HG03442 (cell line): ENCODE data around the gene OIP5.
"Not testable (repeated sequence)": the region's sequence is repeated elsewhere in the genome, so short reads cannot be mapped to it uniquely, and the experiment has no call there.

Experiments used
- ATAC-seq: cut with Tn5 transposase; IDR thresholded peaks from one replicate; pipeline ENCODE4 v1.9.1; 2021; ENCODE audit warnings: mild to moderate bottlenecking, moderate library complexity; ENCODE audit not compliant: unreplicated experiment

OIP5 gene

GRCh38 chr15:41304149-41304770 is 28.1 kb downstream of the OIP5 start:
- ATAC-seq, result no peak

DNA sequence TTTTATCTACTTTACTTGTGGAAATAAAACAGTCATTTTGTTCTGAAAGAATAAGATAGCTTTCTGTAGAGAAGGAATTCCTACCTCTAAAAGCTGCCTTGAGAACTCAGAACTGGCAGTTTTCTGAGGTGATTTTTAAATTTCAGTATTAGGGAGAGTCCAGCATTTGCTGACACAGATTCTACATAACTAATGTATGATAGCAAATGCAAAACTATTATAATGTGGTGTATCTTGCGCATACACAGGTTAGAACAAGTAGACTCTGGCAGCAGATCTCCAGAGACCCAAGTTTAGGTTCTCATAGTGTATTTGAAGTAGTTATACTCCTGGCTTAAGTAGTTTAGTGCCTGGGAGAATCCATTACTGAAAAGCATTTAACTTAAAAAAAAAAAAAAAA is 30.8 kb downstream of the OIP5 start:
- no peak for ATAC-seq

GRCh38 chr15:41301139-41301538 is 31.3 kb downstream of the OIP5 start:
- not testable (repeated sequence) for ATAC-seq

DNA sequence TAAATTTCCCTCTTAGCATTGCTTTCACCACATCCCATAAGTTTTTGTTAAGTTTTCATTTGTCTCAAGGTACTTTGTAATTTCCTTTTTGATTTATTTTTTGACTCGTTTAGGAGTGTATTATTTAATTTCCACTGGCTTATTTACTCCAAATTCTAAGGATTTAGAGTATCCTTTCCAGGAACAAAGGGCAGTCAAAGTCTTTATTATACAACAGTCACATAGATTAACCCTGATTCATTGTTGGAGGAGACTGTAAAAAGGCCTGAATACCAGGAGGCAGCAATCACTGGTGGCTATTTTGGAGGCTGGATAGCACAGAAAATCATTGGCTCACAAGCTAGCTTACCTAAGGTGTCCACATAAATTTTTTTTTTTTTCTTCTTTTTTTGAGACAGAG is 39.9 kb downstream of the OIP5 start:
- no peak for ATAC-seq

DNA sequence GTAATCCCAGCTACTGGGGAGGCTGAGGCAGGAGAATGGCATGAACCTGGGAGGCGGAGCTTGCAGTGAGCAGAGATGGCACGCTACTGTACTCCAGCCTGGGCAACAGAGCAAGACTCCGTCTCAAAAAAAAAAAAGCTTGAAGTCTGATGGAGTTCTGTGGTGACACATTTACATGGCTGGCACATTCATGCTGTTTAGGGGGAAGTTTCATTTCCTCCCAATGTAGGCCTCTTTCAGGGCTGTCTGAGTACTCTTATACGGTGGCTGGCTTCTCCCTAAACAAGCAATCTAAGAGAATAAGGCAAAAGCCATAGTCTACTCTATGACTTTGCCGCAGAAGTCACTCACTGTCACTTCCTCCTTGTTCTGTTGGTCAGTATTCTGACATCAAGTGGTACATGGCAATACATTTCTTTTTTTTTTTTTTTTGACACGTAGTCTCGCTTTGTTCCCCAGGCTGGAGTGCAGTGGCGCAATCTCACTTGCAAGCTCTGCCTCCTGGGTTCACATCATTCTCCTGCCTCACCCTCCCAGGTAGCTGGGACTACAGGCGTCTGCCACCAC is 41.2 kb downstream of the OIP5 start:
- no peak for ATAC-seq

- ATAC-seq, result no peak
Measured at GRCh38 chr15:41289953-41290352, 42.4 kb downstream of the OIP5 start.

GRCh38 chr15:41288464-41288863 is 43.9 kb downstream of the OIP5 start:
- ATAC-seq, result no peak

DNA sequence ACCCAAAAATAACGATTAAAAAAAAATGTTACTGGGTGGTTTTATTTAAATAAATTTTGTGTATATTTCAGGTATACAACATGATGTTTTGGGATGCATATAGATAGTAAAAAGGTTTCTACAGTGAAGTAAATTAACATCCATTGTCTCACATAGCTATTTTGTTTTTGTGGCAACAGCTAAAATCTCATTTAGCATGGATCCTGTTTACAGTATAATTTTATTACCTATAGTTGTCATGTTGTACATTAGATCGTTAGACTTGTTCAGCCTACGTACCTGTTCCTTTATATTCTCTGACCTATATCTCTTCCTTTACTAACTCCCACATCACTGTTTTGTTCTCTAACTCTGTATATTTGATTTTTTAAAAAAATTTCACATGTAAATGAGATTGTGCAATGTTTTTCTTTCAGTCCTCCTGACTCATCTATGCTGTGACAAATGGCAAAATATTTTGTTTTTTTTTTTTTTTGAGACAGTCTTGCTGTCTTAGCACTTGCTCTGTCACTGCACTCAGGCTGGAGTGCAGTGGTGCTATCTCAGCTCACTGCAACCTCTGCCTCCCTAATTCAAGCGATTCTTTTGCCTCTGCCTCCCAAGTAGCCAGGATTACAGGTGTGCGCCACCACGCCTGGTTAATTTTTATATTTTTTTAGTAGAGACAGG is 45.6 kb downstream of the OIP5 start:
- ATAC-seq, result no peak

- no peak for ATAC-seq
Measured at GRCh38 chr15:41285285-41285684, 47.1 kb downstream of the OIP5 start.

DNA sequence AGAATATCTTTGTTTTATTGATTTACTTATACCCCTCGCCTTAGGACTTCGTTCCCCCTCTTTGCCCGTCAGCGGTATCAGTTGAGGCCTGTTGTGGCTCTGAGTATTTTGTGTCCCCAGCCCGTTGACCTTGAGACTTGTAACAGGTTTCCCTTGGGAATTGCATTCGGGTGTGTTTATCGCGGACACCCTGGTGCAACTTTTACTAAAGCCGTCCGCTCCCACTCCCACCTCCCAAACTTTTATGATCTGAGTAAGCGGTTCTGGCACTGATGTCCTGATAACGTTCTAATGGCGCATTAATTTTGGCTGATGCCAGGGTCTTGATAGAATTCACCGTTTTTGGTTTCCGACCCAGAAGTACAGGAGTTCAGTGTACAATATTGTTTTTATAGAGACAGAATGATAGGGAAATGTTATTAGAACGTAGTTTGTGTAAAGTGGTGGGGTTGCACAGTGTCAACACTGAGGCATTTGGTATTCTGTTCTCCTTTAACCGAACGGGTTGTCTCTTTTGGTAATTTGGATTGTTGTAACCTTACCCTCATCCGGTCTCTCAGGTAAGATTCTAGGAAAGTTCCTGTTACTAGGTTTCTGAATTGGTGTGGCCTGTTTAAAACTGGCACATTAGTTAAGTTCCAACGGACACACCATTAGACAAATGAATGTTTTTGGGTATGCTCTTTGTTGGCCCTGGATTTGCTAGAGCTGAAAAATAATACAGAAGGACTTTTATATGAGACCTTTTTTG is 47.8 kb downstream of the OIP5 start:
- no peak for ATAC-seq

GRCh38 chr15:41283653-41284426 is 48.6 kb downstream of the OIP5 start:
- ATAC-seq, result peak; percentile 95

GRCh38 chr15:41282980-41283652 is 49.3 kb downstream of the OIP5 start:
- not testable (repeated sequence) for ATAC-seq

DNA sequence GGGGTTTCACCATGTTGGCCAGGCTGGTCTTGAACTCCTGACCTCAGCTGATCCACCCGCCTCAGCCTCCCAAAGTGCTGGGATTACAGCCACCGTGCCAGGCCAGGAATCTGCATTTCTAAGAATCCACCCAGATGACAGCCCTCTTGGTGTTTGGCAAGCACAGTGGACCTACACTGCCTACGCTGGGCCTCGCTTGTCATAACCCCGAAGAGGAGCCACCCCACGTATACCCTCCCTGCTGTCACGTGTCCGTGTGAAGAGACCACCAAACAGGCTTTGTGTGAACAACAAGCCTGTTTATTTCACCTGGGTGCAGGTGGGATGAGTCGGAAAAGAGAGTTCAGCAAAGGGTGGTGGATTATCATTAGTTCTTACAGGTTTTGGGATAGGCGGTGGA is 50.0 kb downstream of the OIP5 start:
- not testable (repeated sequence) for ATAC-seq

- no peak for ATAC-seq
Measured at GRCh38 chr15:41281236-41281635, 51.2 kb downstream of the OIP5 start.

GRCh38 chr15:41279535-41280283 is 52.7 kb downstream of the OIP5 start:
- ATAC-seq, result no peak

GRCh38 chr15:41278319-41278718 is 54.1 kb downstream of the OIP5 start:
- ATAC-seq, result no peak

DNA sequence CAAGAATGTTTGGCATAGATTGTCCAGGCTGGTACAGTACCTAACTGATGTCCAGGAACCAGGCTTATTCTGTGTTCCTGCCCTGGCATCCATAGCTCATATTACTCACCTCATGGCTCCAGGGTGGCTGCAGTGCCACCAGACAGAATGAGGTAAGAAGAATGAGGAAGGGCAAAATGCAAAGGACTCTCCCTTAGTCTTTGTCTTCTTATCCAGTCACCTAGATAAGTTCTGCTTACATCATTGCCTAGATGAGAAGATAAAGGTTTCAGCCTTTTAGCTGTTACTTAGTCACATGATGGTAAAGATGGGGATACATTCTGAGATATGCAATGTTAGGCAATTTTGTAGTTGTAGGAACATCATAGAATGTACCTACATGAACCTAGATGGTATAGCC is 55.6 kb downstream of the OIP5 start:
- no peak for ATAC-seq

- no peak for ATAC-seq
Measured at GRCh38 chr15:41269887-41270286, 62.5 kb downstream of the OIP5 start.

DNA sequence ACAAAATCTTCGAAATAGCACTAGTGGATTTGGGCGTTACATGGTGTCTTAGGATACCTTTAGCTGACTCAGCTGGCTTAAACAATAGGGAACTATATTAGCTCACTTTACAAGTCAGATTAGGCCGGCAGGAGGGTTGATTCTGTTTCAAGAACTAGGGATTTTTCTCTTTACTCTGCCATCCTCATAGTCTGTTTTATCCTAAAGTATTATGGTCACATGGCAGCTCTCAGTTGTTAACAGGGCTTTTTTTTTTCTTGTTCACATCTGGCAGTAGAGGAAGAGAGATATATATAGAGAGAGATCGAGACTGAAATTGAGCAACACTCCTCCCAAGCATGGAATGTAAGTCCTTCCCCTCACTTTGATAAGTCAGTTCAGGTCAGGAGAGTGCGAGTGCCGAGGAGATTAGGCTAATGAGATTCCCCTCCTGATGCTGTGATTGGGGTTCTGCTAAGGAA is 68.5 kb downstream of the OIP5 start:
- no peak for ATAC-seq

DNA sequence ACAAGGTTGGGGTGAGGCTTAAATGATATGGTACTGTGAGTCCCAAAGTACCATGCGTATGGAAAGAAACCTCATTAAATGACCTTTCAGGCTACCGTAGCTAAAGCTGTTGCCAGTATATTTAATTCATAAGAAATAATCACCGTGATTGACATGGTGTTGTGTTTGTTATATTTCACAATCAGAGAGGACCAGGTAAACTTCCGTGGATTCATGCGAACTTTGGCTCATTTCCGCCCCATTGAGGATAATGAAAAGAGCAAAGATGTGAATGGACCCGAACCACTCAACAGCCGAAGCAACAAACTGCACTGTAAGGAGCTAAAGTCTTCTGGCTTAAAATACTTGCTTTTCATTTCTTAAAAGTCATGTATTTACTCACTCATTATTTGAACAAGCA is 69.8 kb downstream of the OIP5 start:
- ATAC-seq, result no peak
